ENCODE data around the gene BMS1.
A peak's percentile ranks its signal among the peaks of the same experiment; 100 is the strongest.
"Not testable (repeated sequence)": the region's sequence is repeated elsewhere in the genome, so short reads cannot be mapped to it uniquely, and the experiment has no call there.

Gene BMS1, protein sequence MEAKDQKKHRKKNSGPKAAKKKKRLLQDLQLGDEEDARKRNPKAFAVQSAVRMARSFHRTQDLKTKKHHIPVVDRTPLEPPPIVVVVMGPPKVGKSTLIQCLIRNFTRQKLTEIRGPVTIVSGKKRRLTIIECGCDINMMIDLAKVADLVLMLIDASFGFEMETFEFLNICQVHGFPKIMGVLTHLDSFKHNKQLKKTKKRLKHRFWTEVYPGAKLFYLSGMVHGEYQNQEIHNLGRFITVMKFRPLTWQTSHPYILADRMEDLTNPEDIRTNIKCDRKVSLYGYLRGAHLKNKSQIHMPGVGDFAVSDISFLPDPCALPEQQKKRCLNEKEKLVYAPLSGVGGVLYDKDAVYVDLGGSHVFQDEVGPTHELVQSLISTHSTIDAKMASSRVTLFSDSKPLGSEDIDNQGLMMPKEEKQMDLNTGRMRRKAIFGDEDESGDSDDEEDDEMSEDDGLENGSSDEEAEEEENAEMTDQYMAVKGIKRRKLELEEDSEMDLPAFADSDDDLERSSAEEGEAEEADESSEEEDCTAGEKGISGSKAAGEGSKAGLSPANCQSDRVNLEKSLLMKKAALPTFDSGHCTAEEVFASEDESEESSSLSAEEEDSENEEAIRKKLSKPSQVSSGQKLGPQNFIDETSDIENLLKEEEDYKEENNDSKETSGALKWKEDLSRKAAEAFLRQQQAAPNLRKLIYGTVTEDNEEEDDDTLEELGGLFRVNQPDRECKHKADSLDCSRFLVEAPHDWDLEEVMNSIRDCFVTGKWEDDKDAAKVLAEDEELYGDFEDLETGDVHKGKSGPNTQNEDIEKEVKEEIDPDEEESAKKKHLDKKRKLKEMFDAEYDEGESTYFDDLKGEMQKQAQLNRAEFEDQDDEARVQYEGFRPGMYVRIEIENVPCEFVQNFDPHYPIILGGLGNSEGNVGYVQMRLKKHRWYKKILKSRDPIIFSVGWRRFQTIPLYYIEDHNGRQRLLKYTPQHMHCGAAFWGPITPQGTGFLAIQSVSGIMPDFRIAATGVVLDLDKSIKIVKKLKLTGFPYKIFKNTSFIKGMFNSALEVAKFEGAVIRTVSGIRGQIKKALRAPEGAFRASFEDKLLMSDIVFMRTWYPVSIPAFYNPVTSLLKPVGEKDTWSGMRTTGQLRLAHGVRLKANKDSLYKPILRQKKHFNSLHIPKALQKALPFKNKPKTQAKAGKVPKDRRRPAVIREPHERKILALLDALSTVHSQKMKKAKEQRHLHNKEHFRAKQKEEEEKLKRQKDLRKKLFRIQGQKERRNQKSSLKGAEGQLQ

DNA sequence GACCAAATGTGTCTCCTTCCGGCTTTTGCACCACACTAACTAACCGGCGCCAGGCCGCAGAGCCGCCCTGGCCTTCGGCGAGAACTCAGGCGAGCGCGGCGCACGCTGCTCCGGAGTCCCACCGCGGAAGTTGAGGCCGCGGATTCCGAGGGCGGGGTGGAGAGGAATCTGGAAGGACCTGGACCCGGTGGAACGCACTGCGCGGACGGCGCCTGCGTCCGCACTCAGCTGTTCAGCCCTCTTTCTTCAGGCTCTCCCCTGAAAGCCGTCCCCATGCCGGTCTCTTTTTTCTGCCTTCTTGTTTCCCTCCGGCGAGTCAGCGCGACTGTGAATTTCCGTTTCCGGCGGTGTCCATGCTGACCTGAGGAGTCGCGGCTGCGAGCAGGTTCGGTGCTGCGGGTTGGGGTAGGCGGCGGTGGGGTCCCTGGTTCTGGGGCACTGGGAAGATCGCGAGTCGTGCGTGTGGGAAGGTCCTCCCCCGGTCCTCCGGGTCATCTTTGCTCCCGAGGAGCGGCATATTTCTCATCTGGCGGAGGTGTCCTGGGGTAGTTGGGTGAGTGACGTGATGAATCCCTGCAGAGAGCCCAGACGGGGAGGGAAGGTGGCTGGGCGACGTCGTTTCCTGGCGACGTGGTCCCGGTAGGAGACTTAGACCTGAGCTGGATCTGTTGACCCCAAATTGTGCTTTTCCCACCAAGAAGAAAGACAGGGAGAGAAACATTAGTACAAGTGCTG is at the start of gene BMS1:
Gene BMS1, plus strand, starts transcription at position 350 of the 735 bp plus-strand sequence. CDS start 1,600 bp downstream, outside the sequence.
- peak within 1 kb of the TSS; percentile 97 for H3K4me3 Mint-ChIP-seq
- H3K9me3 Mint-ChIP-seq = no peaks in the 10 kb centered on the region
- no peaks in the 10 kb centered on the region for H3K27me3 Mint-ChIP-seq
- H3K4me1 Mint-ChIP-seq = peaks cover 16% of the 10 kb centered on the region
- H3K36me3 Mint-ChIP-seq = peaks cover 17% of the 10 kb centered on the region
- CTCF ChIA-PET = interaction anchor here (0.6 kb wide), 1 partner anchor 387 kb away, joined by 3 read pairs; no protein-coding TSS in a partner anchor
- H3K27ac Mint-ChIP-seq = peak within 1 kb of the TSS; percentile 94
- peak; percentile 92 for DNase-seq

DNA sequence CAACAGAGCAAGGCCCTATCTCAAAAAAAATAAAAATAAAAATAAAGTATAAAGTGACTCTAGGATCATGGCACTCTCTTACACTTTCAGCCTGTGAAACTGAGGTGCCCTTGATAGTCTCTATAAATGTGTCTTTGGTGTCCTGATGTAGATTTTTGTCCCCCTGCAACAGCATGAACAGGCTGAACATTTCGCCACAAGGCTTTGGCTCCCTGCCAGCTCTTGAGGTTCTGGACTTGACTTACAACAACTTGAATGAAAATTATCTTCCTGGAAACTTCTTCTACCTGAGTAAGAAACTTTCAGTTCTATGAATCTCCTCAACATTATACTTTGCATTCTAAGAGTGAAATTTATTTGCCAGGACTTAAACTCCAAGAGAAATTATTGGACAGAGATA is 48.1 kb upstream of the BMS1 start:
- Mint-ChIP-seq H3K27ac (no peak overlapping the region), H3K4me3 (no peak overlapping the region), H3K9me3 (no peaks in the 10 kb centered on the region), H3K36me3 (no peaks in the 10 kb centered on the region), H3K27me3 (no peaks in the 10 kb centered on the region), H3K4me1 (no peaks in the 10 kb centered on the region)
- no peak for DNase-seq
- CTCF ChIA-PET = no interaction called here

GRCh38 chr10:42738679-42739078 is 43.9 kb upstream of the BMS1 start:
- Mint-ChIP-seq H3K4me3 (no peak overlapping the region), H3K9me3 (peaks cover 16% of the 10 kb centered on the region), H3K27ac (no peak overlapping the region), H3K36me3 (no peaks in the 10 kb centered on the region), H3K4me1 (no peaks in the 10 kb centered on the region), H3K27me3 (no peaks in the 10 kb centered on the region)
- no peak for DNase-seq
- CTCF ChIA-PET = no interaction called here

DNA sequence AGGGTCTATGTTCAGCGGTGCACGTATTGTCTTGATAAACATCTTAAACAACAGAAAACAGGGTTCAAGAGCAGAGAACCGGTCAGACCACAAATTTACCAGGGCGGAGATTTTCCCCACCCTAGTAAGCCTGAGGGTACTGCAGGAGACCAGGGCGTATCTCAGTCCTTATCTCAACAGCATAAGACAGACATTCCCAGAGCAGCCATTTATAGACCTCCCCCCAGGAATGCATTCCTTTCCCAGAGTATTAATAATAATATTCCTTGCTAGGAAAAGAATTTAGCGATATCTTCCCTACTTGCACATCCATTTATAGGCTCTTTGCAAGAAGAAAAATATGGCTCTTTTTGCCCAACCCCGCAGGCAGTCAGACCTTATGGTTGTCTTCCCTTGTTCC is 41.1 kb upstream of the BMS1 start:
- CTCF ChIA-PET, H3K27ac Mint-ChIP-seq, H3K36me3 Mint-ChIP-seq, H3K4me1 Mint-ChIP-seq, DNase-seq, H3K27me3 Mint-ChIP-seq, H3K4me3 Mint-ChIP-seq: not testable (repeated sequence)
- peaks cover 16% of the 10 kb centered on the region for H3K9me3 Mint-ChIP-seq

DNA sequence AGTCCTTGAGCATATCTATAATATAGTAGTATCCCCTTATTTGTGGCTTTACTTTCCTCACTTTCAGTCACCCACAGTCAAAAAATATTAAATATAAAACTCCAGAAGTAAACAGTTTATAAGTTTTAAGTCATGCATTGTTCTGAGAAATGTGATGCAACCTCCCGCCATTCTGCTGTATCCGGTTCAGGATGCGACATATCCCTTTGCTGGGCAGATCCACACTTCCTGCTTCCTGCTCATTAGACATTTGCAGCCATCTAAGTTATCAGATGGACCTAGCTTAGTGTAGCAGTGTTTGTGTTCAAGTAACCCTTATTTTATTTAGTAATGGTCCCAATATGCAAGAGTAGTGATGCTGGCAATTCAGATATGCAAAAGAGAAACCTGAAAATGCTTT is 38.9 kb upstream of the BMS1 start:
- CTCF ChIA-PET = interaction anchor here (0.8 to 1.1 kb wide), 2 partner anchors 9 to 20 kb away, joined by 3 read pairs; no protein-coding TSS in a partner anchor
- no peaks in the 10 kb centered on the region for H3K4me1 Mint-ChIP-seq
- H3K4me3 Mint-ChIP-seq = no peak overlapping the region
- H3K36me3 Mint-ChIP-seq = no peaks in the 10 kb centered on the region
- peaks cover 16% of the 10 kb centered on the region for H3K9me3 Mint-ChIP-seq
- no peak overlapping the region for H3K27ac Mint-ChIP-seq
- DNase-seq = no peak
- peaks cover 4% of the 10 kb centered on the region for H3K27me3 Mint-ChIP-seq

- CTCF ChIA-PET = interaction anchor here (0.8 to 1.1 kb wide), 2 partner anchors 9 to 21 kb away, joined by 3 read pairs; no protein-coding TSS in a partner anchor
- no peak overlapping the region for H3K27ac Mint-ChIP-seq
Measured at GRCh38 chr10:42744134-42744701, 38.4 kb upstream of the BMS1 start.

GRCh38 chr10:42753126-42753506 is 29.5 kb upstream of the BMS1 start:
- CTCF ChIA-PET = interaction anchor here (0.8 to 1.5 kb wide), 3 partner anchors 9 to 352 kb away, joined by 3 to 9 read pairs (median 3); no protein-coding TSS in a partner anchor
- H3K27me3 Mint-ChIP-seq = peaks cover 75% of the 10 kb centered on the region

More at GRCh38 chr10:42744134-42744701, 38.4 kb upstream of the BMS1 start:
- peaks cover 8% of the 10 kb centered on the region for H3K27me3 Mint-ChIP-seq
- H3K9me3 Mint-ChIP-seq = peaks cover 16% of the 10 kb centered on the region
- H3K4me1 Mint-ChIP-seq = no peaks in the 10 kb centered on the region
- no peak overlapping the region for H3K4me3 Mint-ChIP-seq
- DNase-seq = no peak
- H3K36me3 Mint-ChIP-seq = no peaks in the 10 kb centered on the region

GRCh38 chr10:42753507-42754154 is 29.0 kb upstream of the BMS1 start:
- Mint-ChIP-seq H3K9me3 (no peaks in the 10 kb centered on the region), H3K4me1 (peaks cover 14% of the 10 kb centered on the region), H3K27ac (no peak overlapping the region), H3K4me3 (peak overlapping the region; percentile 68), H3K36me3 (no peaks in the 10 kb centered on the region), H3K27me3 (peaks cover 80% of the 10 kb centered on the region)
- CTCF ChIA-PET = interaction anchor here (1.3 to 1.6 kb wide), 3 partner anchors 10 to 351 kb away, joined by 3 to 9 read pairs (median 3); no protein-coding TSS in a partner anchor
- DNase-seq = peak; percentile 20

More at GRCh38 chr10:42753126-42753506, 29.5 kb upstream of the BMS1 start:
- Mint-ChIP-seq H3K9me3 (no peaks in the 10 kb centered on the region), H3K27ac (no peak overlapping the region), H3K4me1 (peaks cover 14% of the 10 kb centered on the region), H3K4me3 (peak overlapping the region; percentile 68), H3K36me3 (no peaks in the 10 kb centered on the region)
- peak; percentile 75 for DNase-seq

GRCh38 chr10:42754155-42755027 is 28.2 kb upstream of the BMS1 start:
- Mint-ChIP-seq H3K9me3 (no peaks in the 10 kb centered on the region), H3K4me1 (peaks cover 14% of the 10 kb centered on the region), H3K27ac (no peak overlapping the region), H3K36me3 (no peaks in the 10 kb centered on the region), H3K4me3 (peak overlapping the region; percentile 68), H3K27me3 (peaks cover 78% of the 10 kb centered on the region)
- CTCF ChIA-PET = interaction anchor here (1.5 to 1.6 kb wide), 2 partner anchors 23 to 351 kb away, joined by 3 to 9 read pairs; no protein-coding TSS in a partner anchor
- peak; percentile 46 for DNase-seq

- no peak overlapping the region for H3K27ac Mint-ChIP-seq
- H3K4me1 Mint-ChIP-seq = peaks cover 14% of the 10 kb centered on the region
- no peaks in the 10 kb centered on the region for H3K36me3 Mint-ChIP-seq
- no peaks in the 10 kb centered on the region for H3K9me3 Mint-ChIP-seq
- H3K27me3 Mint-ChIP-seq = peaks cover 73% of the 10 kb centered on the region
- DNase-seq = no peak
- no peak overlapping the region for H3K4me3 Mint-ChIP-seq
- CTCF ChIA-PET = interaction anchor here (0.6 to 1.6 kb wide), 2 partner anchors 22 to 189 kb away, joined by 3 read pairs; no protein-coding TSS in a partner anchor
Measured at GRCh38 chr10:42755028-42755451, 27.6 kb upstream of the BMS1 start.

- Mint-ChIP-seq H3K36me3 (no peaks in the 10 kb centered on the region), H3K27me3 (peaks cover 73% of the 10 kb centered on the region), H3K4me1 (peaks cover 14% of the 10 kb centered on the region), H3K9me3 (no peaks in the 10 kb centered on the region), H3K4me3 (no peak overlapping the region), H3K27ac (no peak overlapping the region)
- CTCF ChIA-PET = interaction anchor here (0.6 kb wide), 1 partner anchor 188 kb away, joined by 3 read pairs; no protein-coding TSS in a partner anchor
- no peak for DNase-seq
Measured at GRCh38 chr10:42755556-42756093, 27.0 kb upstream of the BMS1 start.
